Epidermal melanocyte (primary cell): ENCODE results near the gene CATSPERD.

ENCODE experiments used
- DNase-seq: peaks from one replicate; pipeline ENCODE4 v3.0.0; 2011; ENCODE audit warnings: low spot score; ENCODE audit not compliant: insufficient read length

The CATSPERD gene

DNA sequence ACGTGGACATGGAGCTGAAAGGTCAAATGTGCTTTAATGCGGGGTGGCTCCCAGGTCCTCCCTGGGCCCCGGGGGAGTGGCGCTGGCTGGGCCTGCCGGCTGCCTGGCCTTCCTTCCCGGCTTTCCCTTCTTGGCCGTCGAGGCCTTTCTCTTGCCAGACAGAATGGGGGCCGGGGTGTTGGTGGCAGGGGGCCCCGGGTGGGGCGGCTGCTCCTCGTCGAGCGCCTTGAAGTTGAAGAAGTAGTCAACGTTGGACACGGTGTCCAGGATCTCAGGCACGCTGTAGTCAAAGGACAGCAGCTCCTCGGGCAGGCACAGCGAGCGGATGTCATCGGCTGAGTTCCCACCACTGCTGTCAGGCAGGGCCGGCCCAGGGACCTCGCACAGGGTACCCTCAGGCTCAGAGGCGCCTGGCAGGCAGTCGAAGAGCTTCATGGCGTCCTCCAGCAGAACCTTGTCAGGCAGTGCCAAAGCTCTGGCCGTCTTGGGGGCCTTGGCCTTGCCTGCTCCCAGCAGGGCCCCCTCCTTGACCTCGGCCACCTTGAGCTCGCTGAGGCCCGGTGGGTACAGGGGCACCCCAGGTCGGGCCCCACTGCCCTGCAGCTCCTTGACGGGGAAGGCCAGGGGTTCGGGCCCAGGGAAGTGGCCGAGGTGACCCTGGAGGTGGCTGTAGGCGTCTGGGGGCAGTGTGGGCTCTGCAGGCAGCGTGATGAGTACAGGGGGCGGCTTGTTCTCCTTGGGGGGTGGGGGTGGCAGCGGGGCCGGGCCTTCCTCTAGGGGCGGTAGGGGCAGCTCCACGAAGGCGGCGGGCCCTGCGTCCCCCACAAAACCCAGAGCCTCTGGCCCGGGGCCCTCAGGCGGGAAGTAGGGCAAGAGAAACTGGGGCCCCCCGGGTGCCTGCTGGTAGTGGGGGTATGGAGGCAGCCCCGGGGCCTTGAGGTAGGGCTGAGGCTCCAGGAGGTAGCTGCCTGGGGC, 62.8 kb downstream of the CATSPERD start:
- no peak for DNase-seq

DNA sequence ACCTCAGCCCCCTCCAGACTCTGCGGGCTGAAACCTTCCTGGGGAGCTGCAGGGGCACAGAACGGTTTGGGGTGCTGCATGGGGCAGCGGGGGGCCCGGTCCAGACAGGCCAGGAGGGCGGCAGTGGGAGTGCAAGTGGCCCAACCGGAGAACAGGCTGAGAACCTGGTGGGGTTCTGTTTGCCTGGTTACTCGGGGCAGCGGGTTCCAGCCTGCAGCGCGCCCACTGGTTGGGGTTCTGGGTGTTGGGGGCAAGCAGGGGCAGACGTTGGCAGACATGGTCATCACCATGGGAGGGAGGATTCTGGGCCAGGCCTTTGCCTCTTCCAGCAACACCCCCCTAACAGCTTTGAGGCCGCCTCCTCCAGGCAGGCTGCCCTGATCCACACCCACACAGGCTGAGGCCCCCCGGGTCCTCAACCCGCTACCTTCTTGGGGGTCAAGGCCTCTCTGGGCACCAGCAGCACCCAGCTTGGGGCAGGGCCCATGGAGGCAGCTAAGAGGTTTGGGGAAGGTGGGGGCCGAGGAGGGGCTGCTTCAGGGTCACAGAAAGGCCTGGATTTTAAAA, 64.2 kb downstream of the CATSPERD start, which contains the start of gene PRR22:
Gene PRR22 (minus strand): TSS at position 166 of the 567 bp plus-strand sequence. CDS start 86 bp downstream, at position 80.
- no peak for DNase-seq

DNA sequence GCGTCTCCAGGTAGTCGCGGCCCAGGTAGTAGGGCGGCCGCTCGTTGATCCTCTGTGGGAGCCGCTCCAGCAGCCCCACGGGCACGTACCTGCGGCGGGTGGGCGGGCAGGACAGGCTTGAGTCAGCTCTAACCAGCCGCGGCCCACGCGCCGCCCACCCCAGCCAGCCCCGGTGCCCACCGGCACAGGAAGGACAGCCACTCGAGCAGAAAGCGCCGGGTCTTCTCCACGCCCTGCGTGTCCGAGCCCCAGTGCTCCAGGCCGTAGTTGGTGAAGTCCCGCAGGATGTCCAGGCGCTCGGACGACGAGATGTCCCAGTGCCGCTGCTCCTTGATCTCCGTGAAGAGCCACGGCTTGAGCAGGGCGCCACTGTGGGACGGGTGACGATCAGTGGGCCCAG, 65.0 kb downstream of the CATSPERD start:
- DNase-seq = no peak

DNA sequence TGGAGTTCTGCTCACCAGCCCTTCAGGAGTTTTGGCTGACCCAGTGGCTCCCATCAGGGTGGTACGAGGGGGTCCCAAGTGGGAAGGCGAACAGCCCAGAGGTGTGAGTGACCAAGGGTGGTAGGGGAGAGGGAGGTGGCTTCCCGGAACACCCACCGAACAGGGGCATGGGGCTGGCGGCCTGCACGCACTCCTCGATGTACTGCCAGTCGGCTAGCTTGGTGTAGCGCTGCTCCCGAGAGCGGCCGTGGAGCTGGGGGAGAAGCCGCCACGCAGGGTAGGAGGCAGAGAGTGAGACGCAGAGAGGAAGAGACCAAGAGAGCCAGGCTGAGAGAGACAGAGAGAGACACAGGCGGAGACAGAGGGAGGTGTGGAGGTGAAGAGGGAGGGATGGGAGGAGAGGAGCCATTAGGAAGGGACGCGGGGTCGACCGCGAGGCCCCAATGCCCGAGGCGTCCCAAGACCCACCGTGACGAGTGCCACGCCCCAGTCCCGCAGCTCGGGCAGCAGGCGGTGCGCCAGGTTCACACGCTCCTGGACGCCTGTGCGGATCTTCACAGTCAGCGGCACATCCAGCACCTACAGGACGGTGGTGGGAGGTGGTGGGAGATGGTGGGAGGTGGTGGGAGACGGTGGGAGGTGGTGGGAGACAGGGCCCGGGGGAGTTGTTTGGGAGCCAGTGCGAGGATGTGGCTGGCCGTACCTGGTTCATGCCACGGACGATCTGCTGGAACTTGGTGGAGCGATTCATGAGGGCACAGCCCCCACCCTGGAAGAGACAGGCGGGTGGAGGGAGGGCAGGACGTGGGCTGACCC, 66.4 kb downstream of the CATSPERD start:
- DNase-seq = no peak

DNA sequence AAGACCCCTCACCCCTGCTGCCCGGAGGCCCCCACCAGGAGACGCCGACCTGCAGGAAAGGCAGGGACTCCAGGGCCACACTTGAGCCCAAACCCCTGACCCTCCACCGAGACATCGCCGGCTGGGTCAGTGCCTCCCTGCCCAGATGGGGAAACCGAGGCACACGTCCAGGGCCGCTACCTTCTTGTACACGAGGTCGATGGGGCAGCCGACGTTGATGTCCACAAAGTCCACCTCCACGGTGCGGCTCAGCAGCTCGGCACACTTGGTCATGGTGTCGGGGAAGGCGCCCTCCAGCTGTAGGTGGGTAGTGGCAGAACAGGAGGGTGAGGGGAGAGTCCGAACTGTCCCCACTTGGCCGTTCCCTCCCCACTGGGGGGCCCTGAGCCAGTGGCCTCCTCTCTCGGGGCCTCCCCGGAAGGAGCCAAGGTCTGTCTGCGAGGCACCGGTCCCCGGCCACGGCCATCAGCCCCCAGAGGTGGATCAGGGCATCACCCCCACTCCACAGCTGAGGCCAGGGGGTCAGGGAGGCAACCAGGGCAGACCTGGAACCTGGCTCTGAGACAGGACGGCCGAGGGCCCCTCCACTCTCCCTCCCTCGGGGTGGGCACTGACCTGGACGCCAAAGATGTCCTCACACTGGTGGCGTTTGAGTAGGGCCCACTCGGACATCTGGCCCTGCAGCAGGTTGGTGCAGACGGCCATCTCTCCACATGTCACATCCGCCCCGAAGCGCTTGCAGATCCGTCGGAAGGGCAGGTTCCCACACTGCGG, 67.2 kb downstream of the CATSPERD start:
- no peak for DNase-seq

DNA sequence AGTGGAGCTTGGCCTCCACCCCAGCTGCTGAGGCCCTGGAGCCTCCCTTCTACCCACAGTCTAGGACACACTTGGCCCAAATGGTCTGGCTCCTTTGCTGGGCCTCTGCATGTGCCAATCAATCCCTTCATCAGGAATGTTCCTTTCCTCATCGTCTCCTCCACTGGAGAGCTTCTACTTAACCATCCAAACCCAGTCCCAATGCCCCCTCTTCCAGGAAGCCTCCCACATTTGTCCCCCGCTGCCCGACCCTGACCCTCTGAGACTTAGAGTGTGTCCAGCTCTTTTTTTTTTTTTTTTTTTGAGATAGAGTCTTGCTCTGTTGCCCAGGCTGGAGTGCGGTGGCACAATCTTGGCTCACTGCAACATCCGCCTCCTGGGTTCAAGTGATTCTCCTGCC, 68.0 kb downstream of the CATSPERD start:
- no peak for DNase-seq

DNA sequence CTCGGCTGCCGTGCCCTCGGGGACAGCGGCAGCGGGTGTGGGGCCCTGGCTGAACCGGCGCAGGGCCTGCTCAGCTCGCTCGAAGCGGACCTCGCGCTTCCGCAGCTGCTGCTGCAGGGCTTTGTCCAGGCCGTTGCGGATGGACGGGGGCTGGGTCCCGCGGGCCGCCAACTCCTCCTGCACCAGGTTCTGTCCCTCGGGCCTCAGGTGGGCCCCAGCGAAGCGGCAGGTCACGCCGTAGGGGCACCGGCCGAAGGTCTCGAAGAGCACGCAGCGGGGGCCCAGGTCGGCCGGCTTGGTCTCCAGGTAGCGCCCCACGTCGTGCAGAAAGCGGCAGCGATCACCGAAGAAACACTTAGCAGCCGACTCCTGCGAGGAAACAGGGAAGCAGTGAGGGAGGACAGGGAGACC, 68.9 kb downstream of the CATSPERD start:
- DNase-seq = no peak

- no peak for DNase-seq
These were observed 69.6 kb downstream of the CATSPERD start for GRCh38 chr19:5789886-5790558.

- peak; percentile 100 for DNase-seq
These were observed 70.4 kb downstream of the CATSPERD start, which contains the start of gene DUS3L for GRCh38 chr19:5790559-5791520. TSS of gene DUS3L (minus strand) at chr19:5791163. CDS start at chr19:5791141, 22 bp downstream.

DNA sequence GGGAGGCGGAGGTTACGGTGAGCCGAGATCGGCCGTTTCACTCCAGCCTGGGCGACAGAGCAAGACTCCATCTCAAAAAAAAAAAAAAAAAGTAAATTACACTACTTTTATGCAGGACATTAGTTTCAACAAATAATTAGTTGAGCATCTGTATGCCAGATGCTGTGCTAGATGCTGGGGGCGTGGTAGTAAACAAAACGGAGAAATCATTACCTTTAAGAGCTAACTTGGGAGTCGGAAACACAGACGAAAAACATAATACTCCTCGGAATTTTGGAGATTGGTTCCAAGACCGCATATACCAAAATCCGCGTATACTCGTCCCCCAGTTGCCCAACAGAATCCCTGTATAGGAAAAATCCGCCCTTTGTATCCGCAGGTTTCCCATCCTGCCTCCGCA, 71.8 kb downstream of the CATSPERD start:
- no peak for DNase-seq

DNA sequence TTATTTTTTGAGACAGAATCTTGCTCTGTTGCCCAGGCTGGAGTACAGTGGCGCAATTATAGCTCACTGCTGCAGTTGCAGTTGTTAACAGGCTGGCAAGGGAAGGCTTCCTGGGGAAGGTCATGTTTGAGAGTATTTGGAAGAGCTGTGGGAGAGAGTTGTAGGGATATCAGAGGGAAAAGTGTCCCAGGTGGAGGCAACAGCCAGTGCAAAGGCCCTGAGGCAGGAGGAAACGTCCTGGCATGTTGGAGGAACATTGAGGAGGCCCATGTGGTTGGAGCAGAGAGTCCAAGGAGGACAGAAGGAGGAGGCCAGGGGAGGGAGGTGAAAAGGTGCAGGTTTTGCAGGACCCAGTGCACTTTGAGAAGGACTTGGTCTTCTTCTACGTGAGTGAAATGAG, 72.8 kb downstream of the CATSPERD start:
- no peak for DNase-seq

- no peak for DNase-seq
These were observed 75.0 kb downstream of the CATSPERD start for GRCh38 chr19:5795382-5795919.

GRCh38 chr19:5798244-5798643, 77.8 kb downstream of the CATSPERD start:
- DNase-seq = no peak

DNA sequence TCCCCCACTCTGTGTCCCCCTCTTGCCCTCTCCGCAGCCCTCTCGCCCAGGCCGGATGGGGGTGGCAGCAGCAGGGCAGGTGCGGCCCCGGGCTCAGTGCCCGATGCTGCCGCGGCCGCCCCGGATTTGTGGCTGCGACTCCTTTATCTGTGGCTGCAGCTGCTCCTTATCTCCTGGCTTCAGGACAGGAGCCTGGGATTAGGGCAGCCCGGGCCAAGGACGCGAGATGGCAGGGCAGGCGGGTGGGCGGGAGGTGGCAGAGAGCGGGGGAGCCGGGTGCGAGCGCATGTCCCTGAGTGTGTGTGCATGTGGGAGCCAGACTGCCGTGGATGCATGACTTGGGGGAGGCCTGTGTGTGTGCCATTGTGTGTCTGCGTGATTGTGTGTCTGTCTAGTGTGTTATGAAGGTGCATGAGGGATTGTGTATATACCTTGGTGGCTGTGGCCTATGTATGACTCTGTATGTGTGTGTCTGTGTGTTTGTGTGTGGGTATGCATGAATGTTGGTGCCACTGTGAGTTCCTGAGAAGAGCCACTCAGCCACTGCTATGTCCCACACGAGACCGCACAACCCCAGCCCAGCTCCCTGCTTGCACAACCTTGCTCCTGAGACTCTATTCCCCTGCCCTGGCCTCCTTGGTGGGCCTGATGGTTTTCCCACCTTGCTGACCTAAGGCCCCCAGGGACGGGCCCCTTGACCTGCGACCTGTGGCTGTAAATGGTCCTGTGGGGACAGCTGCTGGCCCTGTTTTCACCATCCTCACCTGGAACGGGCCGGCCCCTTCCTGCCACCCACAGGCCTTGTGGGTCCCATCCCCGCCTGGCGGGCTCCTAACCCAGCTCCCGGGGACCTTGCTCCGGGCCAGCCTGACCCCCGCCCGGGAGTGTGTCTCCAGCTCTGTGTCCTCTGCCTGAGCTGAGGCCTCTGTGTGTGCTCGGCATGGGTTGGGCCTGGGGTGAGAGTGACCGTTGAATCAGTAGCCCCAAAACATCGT, 79.1 kb downstream of the CATSPERD start:
- DNase-seq = no peak

DNA sequence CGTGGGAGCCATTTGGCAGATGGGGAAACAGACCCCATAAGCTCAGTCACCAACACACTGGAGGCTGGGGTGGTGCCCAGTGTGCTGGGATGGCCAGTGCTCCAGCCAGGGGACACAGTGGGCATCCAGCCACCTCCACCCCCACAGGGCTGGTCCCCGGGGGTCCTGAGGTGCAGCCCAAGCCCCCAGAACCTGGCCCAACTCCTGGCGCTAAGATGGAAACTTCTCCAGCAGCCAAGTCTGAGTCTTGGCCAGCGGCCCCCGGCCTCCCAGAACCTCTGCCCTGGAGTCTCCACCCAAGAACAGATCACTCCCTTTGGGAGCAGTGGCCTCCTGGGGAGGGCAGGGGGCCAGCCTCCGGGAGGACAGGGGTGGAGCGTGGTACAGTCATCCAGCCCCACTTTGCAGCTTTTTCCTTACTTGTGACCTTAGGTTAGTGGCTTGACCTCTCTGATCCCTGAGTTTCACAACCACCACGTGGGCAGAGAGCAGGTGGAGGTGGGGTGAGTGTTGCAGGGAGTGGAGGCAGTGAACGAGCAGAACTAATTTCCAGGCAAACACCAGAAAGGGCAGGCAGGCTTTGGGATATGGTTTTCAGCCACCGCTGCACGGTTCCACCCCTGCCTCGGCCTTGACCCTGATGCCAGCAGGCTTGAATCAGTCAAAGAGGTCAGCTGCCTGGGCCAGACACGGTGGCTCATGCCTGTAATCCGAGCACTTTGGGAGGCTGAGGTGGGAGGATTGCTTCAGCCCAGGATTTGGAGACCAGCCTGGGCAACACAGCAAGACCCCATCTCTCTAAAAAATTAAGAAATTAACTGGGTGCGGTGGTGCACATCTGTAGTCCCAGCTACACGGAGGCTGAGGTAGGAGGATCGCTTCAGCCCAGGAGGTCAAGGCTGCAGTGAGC, 80.2 kb downstream of the CATSPERD start:
- no peak for DNase-seq

DNA sequence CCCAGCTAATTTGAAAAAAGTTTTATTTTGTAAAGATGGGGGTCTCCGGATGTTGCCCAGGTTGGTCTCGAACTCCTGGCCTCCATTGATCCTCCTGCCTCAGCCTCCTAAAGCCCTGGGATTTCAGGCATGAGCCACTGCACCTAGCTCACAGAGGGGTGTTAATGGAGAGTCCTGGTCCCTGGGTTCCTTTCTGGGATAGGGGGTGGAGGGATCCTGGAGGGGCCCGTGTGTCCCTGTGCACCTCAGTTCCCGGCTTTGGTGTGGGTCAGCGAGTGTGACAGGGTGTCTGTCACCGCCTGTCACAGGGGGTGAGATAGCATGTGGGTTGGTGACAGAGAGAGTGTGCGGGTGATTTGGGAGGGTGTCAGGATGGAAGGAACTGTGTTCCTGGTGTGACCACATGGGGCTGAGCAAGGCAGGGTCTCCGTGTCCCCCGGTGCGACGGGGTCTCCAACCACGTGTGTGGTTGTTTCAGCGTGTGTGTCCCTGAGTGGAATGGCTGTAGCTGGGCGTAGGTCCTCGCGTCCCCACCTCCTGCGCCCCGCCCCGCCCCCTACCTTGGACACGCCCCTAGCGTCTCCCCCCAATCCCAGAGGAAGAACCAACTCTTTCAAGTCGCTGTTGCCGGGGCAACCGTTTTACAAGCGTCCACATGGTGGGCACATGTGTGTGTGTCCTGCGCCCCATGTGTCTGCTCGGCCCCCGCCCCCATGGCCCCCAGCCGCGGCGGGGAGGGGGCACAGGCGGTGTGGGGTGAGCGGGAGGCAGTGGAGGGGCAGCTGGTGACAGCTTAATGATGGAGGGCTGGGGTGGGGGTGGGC, 81.6 kb downstream of the CATSPERD start:
- no peak for DNase-seq
